WTC11 (cell line): Measurements from ENCODE around the gene TUBA1B.

Source experiments
- ATF1 ChIP-seq: sonication (generic); formaldehyde crosslinking; IDR thresholded peaks from 2 replicates; pipeline ENCODE4 v1.8.1; 2023; ENCODE audit warnings: mild to moderate bottlenecking, moderate library complexity, missing genetic modification reagents
- ATF3 ChIP-seq: sonication (generic); formaldehyde crosslinking; conservative IDR thresholded peaks from 2 replicates; pipeline ENCODE4 v1.8.1; 2022; ENCODE audit warnings: mild to moderate bottlenecking, missing genetic modification reagents
- ATF6 ChIP-seq: sonication (generic); formaldehyde crosslinking; IDR thresholded peaks from 2 replicates; pipeline ENCODE4 v1.8.1; 2023; ENCODE audit warnings: mild to moderate bottlenecking, missing genetic modification reagents
- CTCF ChIP-seq: fragments of 200-600 bp; IDR thresholded peaks from 2 replicates; pipeline ENCODE4 v1.8.0; 2022; ENCODE audit warnings: antibody characterized with exemption
- E2F4 ChIP-seq: sonication (generic); formaldehyde crosslinking; IDR thresholded peaks from 2 replicates; pipeline ENCODE4 v1.8.1; 2022; ENCODE audit warnings: low read depth, mild to moderate bottlenecking, moderate library complexity, missing genetic modification reagents, borderline replicate concordance
- E2F5 ChIP-seq: sonication (generic); formaldehyde crosslinking; IDR thresholded peaks from 2 replicates; pipeline ENCODE4 v1.8.1; 2022; ENCODE audit warnings: mild to moderate bottlenecking, moderate library complexity, missing genetic modification reagents
- FOXK1 ChIP-seq: sonication (generic); formaldehyde crosslinking; IDR thresholded peaks from 2 replicates; pipeline ENCODE4 v1.8.0; 2022; ENCODE audit warnings: mild to moderate bottlenecking, moderate library complexity, missing genetic modification reagents
- JAZF1 ChIP-seq: fragments of 250-450 bp; sonication (Bioruptor Pico); IDR thresholded peaks from 2 replicates; pipeline ENCODE4 v1.9.0; 2021; ENCODE audit warnings: moderate library complexity, mild to moderate bottlenecking, inconsistent platforms
- NFYB ChIP-seq: sonication (generic); formaldehyde crosslinking; conservative IDR thresholded peaks from 2 replicates; pipeline ENCODE4 v1.8.0; 2022; ENCODE audit warnings: low read depth, missing genetic modification reagents
- PREB ChIP-seq: sonication (generic); formaldehyde crosslinking; IDR thresholded peaks from 2 replicates; pipeline ENCODE4 v1.8.1; 2022; ENCODE audit warnings: mild to moderate bottlenecking, missing genetic modification reagents, moderate library complexity, borderline replicate concordance
- TEAD1 ChIP-seq: sonication (generic); formaldehyde crosslinking; IDR thresholded peaks from 2 replicates; pipeline ENCODE4 v1.8.0; 2022; ENCODE audit warnings: mild to moderate bottlenecking, missing genetic modification reagents
- ZBTB21 ChIP-seq: sonication (generic); formaldehyde crosslinking; IDR thresholded peaks from 2 replicates; pipeline ENCODE4 v1.8.1; 2023; ENCODE audit warnings: mild to moderate bottlenecking, missing genetic modification reagents, borderline replicate concordance

- no peak for TF ChIP-seq E2F4 (CRISPR knock-in tag)
- no peak for TF ChIP-seq CTCF
- no peak for TF ChIP-seq E2F5 (CRISPR knock-in tag)
- no peak for TF ChIP-seq ATF1 (CRISPR knock-in tag)
- TF ChIP-seq PREB (CRISPR knock-in tag), result no peak
- no peak for TF ChIP-seq ATF6
- no peak for TF ChIP-seq JAZF1 (CRISPR knock-in tag)
- no peak for TF ChIP-seq NFYB (CRISPR knock-in tag)
- no peak for TF ChIP-seq ATF3 (CRISPR knock-in tag)
- no peak for TF ChIP-seq ZBTB21
- TF ChIP-seq FOXK1, result no peak
- TF ChIP-seq TEAD1, result no peak
Measured at GRCh38 chr12:49084438-49084837, 46.8 kb downstream of the TUBA1B start.
